ENCODE measurements around the gene TMEM190. TPM values are rescaled to one million over a fixed set of nuclear protein-coding genes. Genes with fewer than 3 reads are reported as not detected.

TMEM190 gene
- total and polyA plus RNA-seq, 11 donors, result not detected

DNA sequence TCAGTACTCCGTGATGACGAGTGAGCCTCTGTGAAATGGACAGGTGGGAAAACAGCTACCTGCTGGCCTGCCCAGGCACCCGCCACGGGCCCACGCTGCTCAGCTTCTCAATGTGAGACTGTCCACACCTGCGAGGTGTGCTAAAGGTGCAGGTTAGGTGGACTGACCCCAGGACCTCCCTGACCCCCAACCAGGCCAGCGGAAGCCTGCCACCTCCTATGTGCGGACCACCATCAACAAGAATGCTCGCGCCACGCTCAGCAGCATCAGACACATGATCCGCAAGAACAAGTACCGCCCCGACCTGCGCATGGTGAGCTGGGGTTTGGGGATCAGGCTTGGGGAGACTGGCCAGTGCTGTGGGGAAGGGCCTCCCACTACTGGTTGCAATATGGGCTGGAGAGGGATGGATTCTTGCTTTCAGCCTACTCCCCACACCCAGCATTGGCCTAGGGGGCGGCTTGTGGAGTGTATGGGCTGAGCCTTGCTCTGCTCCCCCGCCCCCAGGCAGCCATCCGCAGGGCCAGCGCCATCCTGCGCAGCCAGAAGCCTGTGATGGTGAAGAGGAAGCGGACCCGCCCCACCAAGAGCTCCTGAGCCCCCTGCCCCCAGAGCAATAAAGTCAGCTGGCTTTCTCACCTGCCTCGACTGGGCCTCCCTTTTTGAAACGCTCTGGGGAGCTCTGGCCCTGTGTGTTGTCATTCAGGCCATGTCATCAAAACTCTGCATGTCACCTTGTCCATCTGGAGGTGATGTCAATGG lies 11.3 kb downstream of the TMEM190 start:
- 87 to 89% (median 88%) methylated on average over 19 to 24 of the region's 24 CpGs for WGBS, 4 donors
- Histone ChIP-seq H3K36me3 (peaks cover 0 to 62% (median 48%) of the 10 kb centered on the region in 9 donors), H3K4me3 (peak overlapping the region in 9 of 12 donors; percentile 62 to 87 (median 78)), H3K4me1 (peaks cover 14 to 62% (median 42%) of the 10 kb centered on the region in 12 donors), H3K27ac (no peak overlapping the region), H3K9me3 (no peaks in the 10 kb centered on the region), H3K27me3 (no peaks in the 10 kb centered on the region)
- ATAC-seq (no peak), DNase-seq (no peak)
- TF ChIP-seq CTCF (IDR thresholded peaks at IDR 0.05), result no peak
- no peak for TF ChIP-seq POLR2A (IDR thresholded peaks at IDR 0.05)
- intact Hi-C loops (cut with DNase I), result loop anchor here in 3 of 10 donors (2.0 to 10.0 kb wide), 3 partner anchors 17 to 247 kb away; no protein-coding TSS in a partner anchor

- Histone ChIP-seq H3K9me3 (no peaks in the 10 kb centered on the region), H3K4me3 (no peak overlapping the region), H3K27ac (no peak overlapping the region), H3K36me3 (peaks cover 0 to 62% (median 48%) of the 10 kb centered on the region in 9 donors), H3K4me1 (peaks cover 9 to 47% (median 33%) of the 10 kb centered on the region in 12 donors), H3K27me3 (no peaks in the 10 kb centered on the region)
- TF ChIP-seq CTCF (IDR thresholded peaks at IDR 0.05) (no peak), POLR2A (IDR thresholded peaks at IDR 0.05) (no peak)
- intact Hi-C loops (cut with DNase I), result loop anchor here in 2 of 10 donors (10.0 kb wide), 2 partner anchors 85 to 245 kb away; no protein-coding TSS in a partner anchor
- ATAC-seq (no peak), DNase-seq (no peak)
- WGBS, 4 donors, result 81 to 86% (median 83%) methylated on average over 20 to 21 of the region's 21 CpGs
These were observed 13.0 kb downstream of the TMEM190 start for GRCh38 chr19:55389386-55390317.

- peaks cover 0 to 62% (median 48%) of the 10 kb centered on the region in 9 donors for H3K36me3 ChIP-seq
- WGBS, 4 donors, result 63 to 80% (median 73%) methylated on average over 7 of the region's 7 CpGs
- TF ChIP-seq POLR2A (IDR thresholded peaks at IDR 0.05) (no peak), CTCF (IDR thresholded peaks at IDR 0.05) (no peak)
- H3K27ac ChIP-seq, result no peak overlapping the region
- DNase-seq (no peak), ATAC-seq (no peak)
- intact Hi-C loops (cut with DNase I), result no loop called here
- H3K9me3 ChIP-seq, result no peaks in the 10 kb centered on the region
- no peaks in the 10 kb centered on the region for H3K27me3 ChIP-seq
- H3K4me1 ChIP-seq, result peaks cover 7 to 42% (median 28%) of the 10 kb centered on the region in 12 donors
- H3K4me3 ChIP-seq, result no peak overlapping the region
These were observed 13.8 kb downstream of the TMEM190 start for GRCh38 chr19:55390461-55390880.

Data from heart left ventricle (tissue), 16 donors.